Spleen (tissue), 11 donors: ENCODE measurements around the gene KCNMB1. TPM values are rescaled to one million over a fixed set of nuclear protein-coding genes. Genes with fewer than 3 reads are reported as not detected.

ENCODE experiments used
- DNase-seq: peaks from one replicate; pipeline ENCODE4 v3.0.0-alpha.2; 2020
- H3K27ac ChIP-seq, 8 donors: fragments of 200-600 bp; sonication (generic) in 7 of 8; 1 replicate in 4 of 8; 2 replicates in 4 of 8; pipeline versions ENCODE4 v1.5.0 to v1.8.0; 2016 to 2021; ENCODE audit warnings: inconsistent platforms in 4 of 8, mild to moderate bottlenecking in 4 of 8, moderate library complexity in 1 of 8
- H3K27me3 ChIP-seq, 7 donors: fragments of 200-600 bp; sonication (generic) in 6 of 7; replicated peaks in 1 of 7; 1 replicate in 4 of 7; 2 replicates in 3 of 7; pipeline versions ENCODE4 v1.5.0 to v1.8.0; 2016 to 2021; ENCODE audit warnings: inconsistent platforms in 3 of 7, mild to moderate bottlenecking in 1 of 7
- H3K36me3 ChIP-seq, 6 donors: fragments of 200-600 bp; sonication (generic) in 5 of 6; 1 replicate in 4 of 6; 2 replicates in 2 of 6; pipeline versions ENCODE4 v1.5.0 to v1.8.0; 2016 to 2021; ENCODE audit warnings: inconsistent platforms in 2 of 6
- H3K4me1 ChIP-seq, 6 donors: fragments of 200-600 bp; sonication (generic) in 5 of 6; 1 replicate in 3 of 6; 2 replicates in 3 of 6; pipeline versions ENCODE4 v1.5.0 to v1.8.0; 2016 to 2021; ENCODE audit warnings: inconsistent platforms in 3 of 6
- H3K4me3 ChIP-seq, 8 donors: fragments of 200-600 bp; sonication (generic) in 7 of 8; 1 replicate in 4 of 8; 2 replicates in 4 of 8; pipeline versions ENCODE4 v1.5.0 to v1.8.0; 2016 to 2021; ENCODE audit warnings: inconsistent platforms in 4 of 8, mild to moderate bottlenecking in 4 of 8, moderate library complexity in 2 of 8
- H3K9me3 ChIP-seq, 8 donors: fragments of 200-600 bp; sonication (generic) in 7 of 8; 1 replicate in 4 of 8; 2 replicates in 4 of 8; pipeline versions ENCODE4 v1.5.0 to v1.8.0; 2016 to 2021; ENCODE audit warnings: inconsistent platforms in 4 of 8
- CTCF ChIP-seq, 11 experiments: fragments of 200-600 bp in 7 of 11; fragments of 450-650 bp in 4 of 11; sonication (generic) in 4 of 11; IDR thresholded peaks in 8 of 11; conservative IDR thresholded peaks in 3 of 11; 1 replicate in 7 of 11; 2 replicates in 4 of 11; pipeline versions ENCODE4 v1.4.0 to v1.8.0; 2016 to 2021; ENCODE audit warnings: antibody characterized with exemption in 11 of 11, inconsistent platforms in 4 of 11, mild to moderate bottlenecking in 1 of 11
- POLR2A ChIP-seq, 3 donors: fragments of 450-650 bp; IDR thresholded peaks; one replicate each; pipeline ENCODE4 v1.5.1; 2017; ENCODE audit warnings: antibody characterized with exemption in 3 of 3, mild to moderate bottlenecking in 1 of 3
- POLR2AphosphoS5 ChIP-seq, 3 donors: sonication (generic); formaldehyde crosslinking; IDR thresholded peaks; one replicate each; pipeline ENCODE4 v1.5.1; 2017; ENCODE audit warnings: antibody characterized with exemption in 3 of 3
- WGBS, 5 donors: extraction: QIAGEN DNeasy Blood & Tissue Kit in 3 of 5; methylation state at CpG; one replicate each; pipeline versions ENCODE4 v1.1.5 to v1.1.7; 2013 to 2018; 5-methylcytosine and 5-hydroxymethylcytosine counted together
- intact Hi-C: fragments of 100-400 bp; cut with DNase I; formaldehyde crosslinking; loops from one replicate; pipeline ENCODE4 v1.15.0; 2023; ENCODE audit warnings: low total_unique reads
- polyA plus RNA-seq, 3 donors: library from polyadenylated mRNA; stranded (reverse); fragments of 200-250 nt; gene quantifications; one replicate each; pipeline ENCODE4 v1.2.1, GENCODE V29; 2013
- total RNA-seq, 7 donors: library from RNA; depleted of rRNA in 3 of 7; stranded (reverse); fragments of >200 nt in 3 of 7; fragmentation: NEBNext Ultra II Directional in 4 of 7; extraction: Animal tissue kit (Norgen Biotek cat#: 25700) in 4 of 7; gene quantifications; one replicate each; pipeline versions ENCODE4 v1.1.0 to v1.2.1, GENCODE V29; 2016 to 2021
- donor health status: healthy with polysubstance abuse.
- donor health status: DM: no; HTN: no; CAD: no; lungs with moderate emphysema.
- donor health status: DM: no; HTN: no; CAD: no.
- donor health status: Bipolar disorder and iron deficiency.
- donor health status: healthy.
- donor health status: DM: no; HTN: no; CAD: no.
- donor health status: DM: yes; HTN: yes; CAD: no.

The KCNMB1 gene
- total and polyA plus RNA-seq, 10 donors: 0.13 to 2.2 (median 0.77) TPM

- intact Hi-C loops: no loop called here
- Histone ChIP-seq H3K27ac (no peak overlapping the region), H3K4me3 (no peak overlapping the region), H3K4me1 (peaks cover 0 to 17% (median 2%) of the 10 kb centered on the region in 6 donors), H3K27me3 (peaks cover 0 to 8% (median 0%) of the 10 kb centered on the region in 7 donors), H3K36me3 (no peaks in the 10 kb centered on the region), H3K9me3 (no peaks in the 10 kb centered on the region)
- 89 to 98% (median 95%) methylated on average over 1 of the region's 1 CpG for WGBS, 5 donors
- no peak for DNase-seq
- TF ChIP-seq POLR2AphosphoS5 (IDR thresholded peaks at IDR 0.05): no peak
- no peak for TF ChIP-seq POLR2A (IDR thresholded peaks at IDR 0.05)
- TF ChIP-seq CTCF (IDR thresholded peaks at IDR 0.05 in 8 of 11, conservative IDR thresholded peaks at IDR 0.05 in 3 of 11): no peak
Measured at GRCh38 chr5:170345971-170346370, 43.2 kb downstream of the KCNMB1 start.

GRCh38 chr5:170343177-170343576 lies 46.0 kb downstream of the KCNMB1 start:
- Histone ChIP-seq H3K4me1 (peaks cover 0 to 25% (median 6%) of the 10 kb centered on the region in 6 donors), H3K27me3 (no peaks in the 10 kb centered on the region), H3K4me3 (no peak overlapping the region), H3K9me3 (no peaks in the 10 kb centered on the region), H3K36me3 (no peaks in the 10 kb centered on the region), H3K27ac (no peak overlapping the region)
- no peak for TF ChIP-seq POLR2A (IDR thresholded peaks at IDR 0.05)
- TF ChIP-seq CTCF (IDR thresholded peaks at IDR 0.05 in 8 of 11, conservative IDR thresholded peaks at IDR 0.05 in 3 of 11): no peak
- no peak for TF ChIP-seq POLR2AphosphoS5 (IDR thresholded peaks at IDR 0.05)
- no peak for DNase-seq
- 93 to 96% (median 95%) methylated on average over 3 of the region's 3 CpGs for WGBS, 5 donors
- intact Hi-C loops: no loop called here

- H3K27me3 ChIP-seq: no peaks in the 10 kb centered on the region
- peaks cover 0 to 31% (median 15%) of the 10 kb centered on the region in 6 donors for H3K4me1 ChIP-seq
- no peaks in the 10 kb centered on the region for H3K9me3 ChIP-seq
- 60 to 82% (median 65%) methylated on average over 8 of the region's 8 CpGs for WGBS, 5 donors
- H3K27ac ChIP-seq: no peak overlapping the region
- no peak for DNase-seq
- TF ChIP-seq POLR2A (IDR thresholded peaks at IDR 0.05) (no peak), CTCF (IDR thresholded peaks at IDR 0.05 in 8 of 11, conservative IDR thresholded peaks at IDR 0.05 in 3 of 11) (no peak), POLR2AphosphoS5 (IDR thresholded peaks at IDR 0.05) (no peak)
- H3K4me3 ChIP-seq: no peak overlapping the region
- no peaks in the 10 kb centered on the region for H3K36me3 ChIP-seq
- intact Hi-C loops: no loop called here
Measured at GRCh38 chr5:170342153-170342725, 46.9 kb downstream of the KCNMB1 start.

DNA sequence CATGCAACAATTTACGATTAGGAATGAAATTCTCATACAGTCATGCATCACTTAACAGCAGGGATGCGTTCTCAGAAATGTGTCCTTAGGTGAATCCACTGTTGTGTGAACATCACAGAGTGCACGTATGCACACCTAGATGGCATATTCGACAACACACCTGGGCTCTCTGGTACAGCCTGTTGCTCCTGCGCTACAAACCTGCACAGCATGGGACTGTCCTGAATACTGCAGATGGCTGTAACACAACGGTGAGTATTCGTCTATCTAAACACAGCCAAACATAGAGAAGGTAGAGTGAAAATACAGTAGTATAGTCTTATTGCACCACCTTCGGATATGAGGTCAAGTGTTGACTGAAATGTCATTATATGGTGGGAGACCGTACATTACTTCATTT lies 47.6 kb downstream of the KCNMB1 start:
- 91 to 97% (median 95%) methylated on average over 9 of the region's 9 CpGs for WGBS, 5 donors

More for the DNA sequence above, 47.6 kb downstream of the KCNMB1 start:
- H3K27me3 ChIP-seq: no peaks in the 10 kb centered on the region
- no peaks in the 10 kb centered on the region for H3K36me3 ChIP-seq
- intact Hi-C loops: no loop called here
- H3K27ac ChIP-seq: no peak overlapping the region
- TF ChIP-seq POLR2AphosphoS5 (IDR thresholded peaks at IDR 0.05): no peak
- no peak for TF ChIP-seq CTCF (IDR thresholded peaks at IDR 0.05 in 8 of 11, conservative IDR thresholded peaks at IDR 0.05 in 3 of 11)
- no peak for TF ChIP-seq POLR2A (IDR thresholded peaks at IDR 0.05)
- DNase-seq: no peak
- peaks cover 0 to 38% (median 22%) of the 10 kb centered on the region in 6 donors for H3K4me1 ChIP-seq
- H3K4me3 ChIP-seq: no peak overlapping the region
- H3K9me3 ChIP-seq: no peaks in the 10 kb centered on the region
